Left lung (tissue), 10 donors: Measurements from ENCODE around the gene CLPTM1L. TPM values are rescaled to one million over a fixed set of nuclear protein-coding genes. Genes with fewer than 3 reads are reported as not detected.
A peak's percentile ranks its signal among the peaks of the same experiment; 100 is the strongest.

ENCODE experiments used
- ATAC-seq: fragments of 200-7000 bp; cut with Tn5 transposase; one replicate; pipeline ENCODE4 v1.9.1; 2020; ENCODE audit warnings: moderate library complexity
- DNase-seq, 4 donors: peaks; one replicate each; pipeline ENCODE4 v3.0.0-alpha.2; 2013 to 2020
- H3K27ac ChIP-seq, 2 donors: fragments of 200-600 bp; sonication (generic) in 1 of 2; one replicate each; pipeline versions ENCODE4 v1.5.0 to v1.8.0; 2020 to 2021
- H3K27me3 ChIP-seq, 2 donors: fragments of 200-600 bp; sonication (generic) in 1 of 2; one replicate each; pipeline versions ENCODE4 v1.5.0 to v1.8.0; 2020 to 2021
- H3K36me3 ChIP-seq, 2 donors: fragments of 200-600 bp; sonication (generic) in 1 of 2; one replicate each; pipeline versions ENCODE4 v1.5.0 to v1.8.0; 2020 to 2021
- H3K4me1 ChIP-seq, 2 donors: fragments of 200-600 bp; one replicate each; pipeline ENCODE4 v1.8.0; 2021
- H3K4me3 ChIP-seq, 2 donors: fragments of 200-600 bp; sonication (generic) in 1 of 2; one replicate each; pipeline versions ENCODE4 v1.5.0 to v1.8.0; 2020 to 2021; ENCODE audit warnings: mild to moderate bottlenecking in 1 of 2
- H3K9me3 ChIP-seq, 2 donors: fragments of 200-600 bp; sonication (generic) in 1 of 2; one replicate each; pipeline versions ENCODE4 v1.5.0 to v1.8.0; 2020 to 2021
- CTCF ChIP-seq, 2 donors: fragments of 200-600 bp; sonication (generic) in 1 of 2; IDR thresholded peaks; one replicate each; pipeline versions ENCODE4 v1.5.0 to v1.8.0; 2021; ENCODE audit warnings: antibody characterized with exemption in 2 of 2
- intact Hi-C, 2 donors: fragments of 100-400 bp; cut with DNase I; formaldehyde crosslinking; loops; one replicate each; pipeline versions ENCODE4 v1.11.2 to v1.14.2; 2022
- polyA plus RNA-seq, 6 donors: library from polyadenylated mRNA; unstranded; fragments of 120-200 nt; gene quantifications; one replicate each; pipeline ENCODE4 v1.2.1, GENCODE V29; 2013; ENCODE audit not compliant: insufficient read length in 6 of 6
- total RNA-seq, 2 donors: library from RNA; stranded (reverse); fragmentation: NEBNext Ultra II Directional; extraction: Animal tissue kit (Norgen Biotek cat#: 25700); gene quantifications; one replicate each; pipeline ENCODE4 v1.2.1, GENCODE V29; 2021
- donor health status: DM: no; HTN: yes; CAD: no.
- donor health status: DM: no; HTN: no; CAD: no.

CLPTM1L gene
- total and polyA plus RNA-seq, 8 donors = 90.4 to 171 (median 99.4) TPM

- DNase-seq = peak in 1 of 4 donors; percentile 65
- no peak for TF ChIP-seq CTCF (IDR thresholded peaks at IDR 0.05)
- Histone ChIP-seq H3K9me3 (no peaks in the 10 kb centered on the region), H3K27me3 (peaks cover 5 to 18% of the 10 kb centered on the region in 2 donors), H3K27ac (no peak overlapping the region), H3K36me3 (no peaks in the 10 kb centered on the region), H3K4me3 (no peak overlapping the region), H3K4me1 (no peaks in the 10 kb centered on the region)
- no peak for ATAC-seq
- intact Hi-C loops = no loop called here
Observed at GRCh38 chr5:1300581-1301083, 44.3 kb downstream of the CLPTM1L start.

GRCh38 chr5:1299961-1300360 lies 44.9 kb downstream of the CLPTM1L start:
- Histone ChIP-seq H3K4me3 (no peak overlapping the region), H3K27me3 (peaks cover 12 to 25% of the 10 kb centered on the region in 2 donors), H3K9me3 (no peaks in the 10 kb centered on the region), H3K36me3 (no peaks in the 10 kb centered on the region), H3K27ac (no peak overlapping the region), H3K4me1 (peaks cover 0 to under 1% of the 10 kb centered on the region in 2 donors)
- no peak for TF ChIP-seq CTCF (IDR thresholded peaks at IDR 0.05)
- no peak for DNase-seq
- ATAC-seq = no peak
- intact Hi-C loops = no loop called here

DNA sequence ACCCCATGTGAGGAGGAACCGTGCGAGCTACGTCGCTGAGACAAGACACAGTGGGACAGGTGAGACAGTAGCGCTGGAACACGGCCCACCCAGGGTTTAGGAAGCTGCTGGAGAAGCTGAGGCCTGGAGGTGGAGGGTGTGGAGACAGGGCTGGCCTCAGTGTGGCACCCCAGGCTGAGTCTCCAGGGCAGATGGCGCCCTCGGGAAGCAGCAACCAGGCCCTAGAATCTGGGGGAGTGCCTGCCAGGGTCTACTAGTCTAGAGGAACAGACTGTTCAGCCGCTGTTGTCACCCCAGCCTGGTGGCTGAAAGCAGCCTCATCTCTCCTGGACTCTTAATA lies 45.4 kb downstream of the CLPTM1L start:
- H3K36me3 ChIP-seq = no peaks in the 10 kb centered on the region
- H3K9me3 ChIP-seq = no peaks in the 10 kb centered on the region
- no peak overlapping the region for H3K4me3 ChIP-seq
- ATAC-seq (no peak), DNase-seq (no peak)
- peaks cover 0 to 6% of the 10 kb centered on the region in 2 donors for H3K4me1 ChIP-seq
- peaks cover 17 to 29% of the 10 kb centered on the region in 2 donors for H3K27me3 ChIP-seq
- TF ChIP-seq CTCF (IDR thresholded peaks at IDR 0.05) = no peak
- intact Hi-C loops = no loop called here
- H3K27ac ChIP-seq = no peak overlapping the region

DNA sequence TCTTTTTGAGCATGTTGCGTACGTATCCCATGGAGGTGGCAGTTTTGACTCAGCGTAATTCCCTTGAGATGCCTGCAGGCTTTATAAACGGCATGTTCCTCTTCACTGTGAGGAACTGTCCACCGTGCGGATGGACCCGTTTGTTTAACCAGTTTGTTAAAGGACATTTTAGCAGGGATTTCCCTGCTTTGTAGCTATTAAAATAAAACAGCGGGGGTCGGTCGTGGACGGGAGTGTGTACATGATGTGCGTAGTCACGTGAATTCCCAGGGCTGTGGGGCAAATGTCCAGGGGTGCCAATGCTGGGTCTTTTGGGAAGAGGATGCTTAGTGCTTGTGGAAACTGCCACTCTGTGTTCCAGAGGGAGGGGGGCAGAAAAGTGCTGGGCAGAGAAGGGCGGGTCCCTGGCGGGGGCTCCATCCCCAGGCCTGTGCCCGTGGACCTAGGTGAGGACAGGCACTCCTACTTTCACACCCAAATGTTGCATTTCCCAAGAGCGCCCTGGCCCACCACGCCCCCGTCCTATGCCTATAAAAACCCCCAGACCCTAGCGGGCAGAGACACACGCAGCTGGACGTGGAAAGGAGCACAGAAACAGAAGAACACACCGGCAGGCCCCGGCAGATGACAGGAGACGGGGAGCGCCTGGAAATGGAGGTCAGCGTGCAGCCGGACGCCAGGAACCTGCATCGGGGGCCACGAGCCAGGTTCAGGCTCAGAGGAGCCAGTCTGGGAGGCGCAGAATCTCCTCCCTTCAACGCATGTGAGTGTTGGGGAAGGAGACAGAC lies 46.0 kb downstream of the CLPTM1L start:
- Histone ChIP-seq H3K27ac (no peak overlapping the region), H3K4me3 (no peak overlapping the region), H3K4me1 (peaks cover 0 to 11% of the 10 kb centered on the region in 2 donors), H3K9me3 (no peaks in the 10 kb centered on the region), H3K36me3 (no peaks in the 10 kb centered on the region), H3K27me3 (peaks cover 22 to 35% of the 10 kb centered on the region in 2 donors)
- DNase-seq (peak in 1 of 4 donors; percentile 59), ATAC-seq (no peak)
- intact Hi-C loops = no loop called here
- TF ChIP-seq CTCF (IDR thresholded peaks at IDR 0.05) = no peak

- peaks cover 28 to 43% of the 10 kb centered on the region in 2 donors for H3K27me3 ChIP-seq
- H3K9me3 ChIP-seq = no peaks in the 10 kb centered on the region
- TF ChIP-seq CTCF (IDR thresholded peaks at IDR 0.05) = no peak
- no peak overlapping the region for H3K27ac ChIP-seq
- H3K36me3 ChIP-seq = no peaks in the 10 kb centered on the region
- H3K4me3 ChIP-seq = no peak overlapping the region
- peaks cover 0 to 13% of the 10 kb centered on the region in 2 donors for H3K4me1 ChIP-seq
- peak in 2 of 4 donors; percentile 21 to 62 for DNase-seq
- no peak for ATAC-seq
- intact Hi-C loops = no loop called here
Observed at GRCh38 chr5:1298067-1298551, 46.8 kb downstream of the CLPTM1L start.
